Transverse colon (tissue), 3 donors: ENCODE results near the gene MRPS18A.

Source experiments
- POLR2A ChIP-seq: fragments of 450-650 bp; IDR thresholded peaks from one replicate; pipeline ENCODE4 v1.6.1; 2016; ENCODE audit warnings: antibody characterized with exemption, mild to moderate bottlenecking, moderate library complexity
- TF ChIP-seq, protein P1 (sequence below), 5 experiments: fragments of 200-600 bp in 3 of 5; fragments of 450-650 bp in 2 of 5; sonication (generic) in 3 of 5; IDR thresholded peaks; 1 replicate in 2 of 5; 2 replicates in 3 of 5; pipeline ENCODE4 v1.5.1; 2016 to 2017; ENCODE audit warnings: antibody characterized with exemption in 5 of 5, inconsistent platforms in 3 of 5, mild to moderate bottlenecking in 2 of 5, moderate library complexity in 1 of 5

- TF ChIP-seq, protein P1, sequence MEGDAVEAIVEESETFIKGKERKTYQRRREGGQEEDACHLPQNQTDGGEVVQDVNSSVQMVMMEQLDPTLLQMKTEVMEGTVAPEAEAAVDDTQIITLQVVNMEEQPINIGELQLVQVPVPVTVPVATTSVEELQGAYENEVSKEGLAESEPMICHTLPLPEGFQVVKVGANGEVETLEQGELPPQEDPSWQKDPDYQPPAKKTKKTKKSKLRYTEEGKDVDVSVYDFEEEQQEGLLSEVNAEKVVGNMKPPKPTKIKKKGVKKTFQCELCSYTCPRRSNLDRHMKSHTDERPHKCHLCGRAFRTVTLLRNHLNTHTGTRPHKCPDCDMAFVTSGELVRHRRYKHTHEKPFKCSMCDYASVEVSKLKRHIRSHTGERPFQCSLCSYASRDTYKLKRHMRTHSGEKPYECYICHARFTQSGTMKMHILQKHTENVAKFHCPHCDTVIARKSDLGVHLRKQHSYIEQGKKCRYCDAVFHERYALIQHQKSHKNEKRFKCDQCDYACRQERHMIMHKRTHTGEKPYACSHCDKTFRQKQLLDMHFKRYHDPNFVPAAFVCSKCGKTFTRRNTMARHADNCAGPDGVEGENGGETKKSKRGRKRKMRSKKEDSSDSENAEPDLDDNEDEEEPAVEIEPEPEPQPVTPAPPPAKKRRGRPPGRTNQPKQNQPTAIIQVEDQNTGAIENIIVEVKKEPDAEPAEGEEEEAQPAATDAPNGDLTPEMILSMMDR (IDR thresholded peaks at IDR 0.05), result no peak
- no peak for TF ChIP-seq POLR2A
These were observed 533 bp downstream of the MRPS18A start for GRCh38 chr6:43687079-43687436.
